NCI-H82 treated with DMSO at 0.1 percent for 48 hours (cell line): ENCODE results near the gene PELI1.

ENCODE experiments used
- DNase-seq: peaks from one replicate; lab custom pipeline; 2025; ENCODE audit not compliant: unreplicated experiment; lab: John Stamatoyannopoulos, UW

PELI1 gene

DNA sequence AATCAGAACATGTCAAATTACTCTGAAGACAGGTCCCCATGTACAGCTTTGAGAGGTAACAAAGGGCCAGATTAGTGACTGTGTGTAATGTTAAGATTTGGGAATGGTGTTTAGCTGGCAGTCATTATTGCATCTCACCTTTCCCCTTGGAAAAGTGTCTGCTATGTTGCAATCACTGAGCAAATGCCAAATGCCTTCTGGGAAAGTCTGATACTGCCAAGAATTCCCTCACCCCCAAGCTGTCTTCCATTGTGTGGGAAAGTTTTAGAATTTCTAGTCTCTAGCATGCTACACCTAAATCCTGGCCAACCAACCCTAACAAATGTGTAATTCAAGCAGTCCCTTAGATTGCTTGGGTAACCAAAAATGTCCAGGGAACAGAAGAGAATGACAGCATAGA is 13.6 kb upstream of the PELI1 start:
- no peak for DNase-seq

DNA sequence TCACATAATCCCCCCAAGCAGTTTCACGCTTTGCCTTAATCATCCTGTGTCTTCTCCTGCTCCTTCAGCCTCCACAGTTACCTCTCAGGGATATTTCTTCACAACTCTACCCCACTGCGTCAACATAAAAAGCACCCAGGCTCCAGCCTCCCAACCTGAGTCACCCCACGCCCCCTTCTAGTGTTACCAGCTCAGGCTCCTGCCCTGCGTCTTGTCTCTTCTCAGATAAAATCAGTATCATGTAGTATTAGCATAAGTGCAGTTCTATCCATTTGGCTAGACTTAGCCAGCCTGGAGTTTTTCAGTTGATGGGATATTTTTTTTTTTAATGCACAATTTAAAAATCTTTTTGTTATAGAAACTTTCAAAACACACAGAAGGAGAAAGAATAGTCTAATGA is 9.6 kb upstream of the PELI1 start:
- DNase-seq: no peak

DNA sequence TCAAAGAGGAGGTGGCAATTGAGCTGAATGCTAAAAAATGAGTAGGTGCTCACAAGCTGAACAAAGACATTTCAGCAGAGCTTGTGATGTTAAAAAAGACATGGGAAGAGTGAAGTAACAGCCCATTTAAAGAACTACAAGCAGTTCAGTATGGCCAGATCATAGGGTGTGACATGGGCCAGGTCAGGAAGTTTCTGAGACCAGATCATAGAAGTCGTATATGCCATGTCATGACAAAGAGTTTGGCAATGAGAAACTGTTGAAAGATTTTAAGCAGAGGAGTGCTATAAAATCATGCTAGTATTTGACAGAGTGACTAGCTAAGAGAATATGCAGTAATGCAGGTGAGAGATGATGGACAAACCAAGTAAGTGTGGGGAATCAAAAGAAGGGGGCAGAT is 7.3 kb upstream of the PELI1 start:
- DNase-seq: no peak

DNA sequence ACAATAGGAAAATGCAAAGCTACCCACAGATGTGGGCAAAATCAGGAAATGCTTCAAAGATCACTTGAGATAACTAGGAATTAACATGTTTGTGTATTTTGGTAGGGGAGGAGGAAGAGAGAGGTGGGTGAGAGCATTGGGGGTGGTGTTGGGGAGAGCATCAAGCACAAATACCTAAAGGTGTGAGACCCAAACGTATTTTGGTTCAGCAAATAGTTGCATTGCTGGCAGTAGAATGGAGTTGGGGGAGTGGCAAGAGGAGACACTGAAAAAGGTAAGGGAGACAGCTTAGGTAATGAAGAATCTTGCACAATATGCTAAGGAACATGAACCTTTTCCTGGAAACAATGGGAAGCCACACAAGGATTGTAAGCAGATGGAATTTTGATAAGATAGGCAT is 1.5 kb upstream of the PELI1 start:
- DNase-seq: no peak

DNA sequence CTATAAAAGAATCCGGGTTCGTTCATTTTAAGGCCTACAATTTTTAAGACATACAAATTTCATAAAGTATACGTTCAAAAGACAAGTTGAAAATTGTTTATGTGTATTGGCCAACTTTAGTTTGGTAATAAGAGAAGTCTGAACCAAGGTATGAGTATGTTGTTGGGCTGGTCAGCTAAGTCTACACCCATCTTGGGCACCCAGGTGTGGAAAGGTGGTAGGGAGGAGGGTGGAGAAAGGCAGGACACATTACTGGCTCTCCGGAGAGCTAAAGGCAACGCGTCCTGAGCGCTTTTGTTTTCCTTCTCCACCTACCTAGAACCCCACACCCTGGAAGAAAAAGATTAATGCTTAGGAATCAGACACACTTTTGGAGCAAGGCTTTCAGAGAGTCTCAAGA is 899 bp upstream of the PELI1 start:
- DNase-seq: no peak

DNA sequence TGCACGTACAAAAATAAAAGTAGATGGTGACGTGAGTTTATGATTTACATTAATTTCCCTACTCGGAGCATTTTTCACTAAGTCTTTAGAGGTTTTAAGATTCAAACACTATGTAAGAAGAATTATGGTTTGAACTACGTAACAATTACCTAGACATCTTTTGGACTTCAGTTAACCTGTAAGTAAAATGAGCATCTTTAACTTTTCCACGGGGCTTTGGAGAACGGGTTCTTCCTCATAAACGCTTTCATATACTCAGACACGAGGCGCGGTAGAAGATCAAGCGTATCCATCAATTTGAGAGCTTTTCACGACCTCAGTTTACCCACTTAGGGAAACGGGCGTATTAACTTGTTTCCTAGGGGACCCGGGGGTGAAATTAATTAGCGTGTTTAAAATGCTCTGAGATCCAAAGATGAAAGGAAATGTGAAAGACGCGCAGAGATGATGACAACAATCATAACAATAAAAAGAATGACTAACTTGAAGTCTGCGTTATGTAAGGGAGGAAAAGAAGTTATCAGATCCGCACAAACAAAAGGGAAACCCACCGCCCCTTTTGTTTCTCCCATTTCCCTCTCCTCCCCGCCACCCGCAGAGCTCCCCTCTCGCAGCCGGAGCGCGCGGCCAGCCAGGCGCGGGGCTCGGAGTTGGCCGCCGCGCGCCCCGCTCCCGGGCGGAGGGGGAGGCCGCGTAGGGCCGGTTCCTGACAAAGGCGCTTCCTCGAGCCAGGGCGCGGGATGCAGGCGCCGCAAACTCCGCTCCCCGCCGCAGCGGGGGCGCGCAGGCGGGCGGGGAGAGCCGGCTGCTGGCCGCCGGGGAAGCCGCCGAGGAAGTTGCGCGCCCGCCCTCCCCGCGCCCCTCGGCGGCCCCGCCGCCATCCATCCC is 807 bp downstream of the PELI1 start:
- no peak for DNase-seq

DNA sequence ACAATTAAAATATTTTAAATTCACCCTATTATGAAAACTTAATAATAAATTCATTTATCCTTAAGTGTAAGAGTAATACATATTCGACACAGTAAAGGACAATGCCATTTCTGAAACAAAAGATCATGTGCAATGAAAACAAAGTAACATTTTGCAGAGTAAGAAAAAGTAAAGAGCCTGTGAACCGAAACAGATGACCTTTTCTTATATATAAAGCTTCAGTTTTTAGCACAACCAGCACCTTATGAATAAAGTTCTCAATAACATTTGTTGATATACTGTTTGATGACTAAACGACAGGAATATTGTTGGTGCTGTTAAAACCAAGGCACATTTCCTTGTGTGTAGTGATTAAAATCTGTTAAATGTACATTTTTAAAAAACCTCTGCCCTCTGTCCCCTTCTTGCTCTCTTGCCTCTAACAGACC is 1.5 kb downstream of the PELI1 start:
- peak; percentile 40 for DNase-seq

DNA sequence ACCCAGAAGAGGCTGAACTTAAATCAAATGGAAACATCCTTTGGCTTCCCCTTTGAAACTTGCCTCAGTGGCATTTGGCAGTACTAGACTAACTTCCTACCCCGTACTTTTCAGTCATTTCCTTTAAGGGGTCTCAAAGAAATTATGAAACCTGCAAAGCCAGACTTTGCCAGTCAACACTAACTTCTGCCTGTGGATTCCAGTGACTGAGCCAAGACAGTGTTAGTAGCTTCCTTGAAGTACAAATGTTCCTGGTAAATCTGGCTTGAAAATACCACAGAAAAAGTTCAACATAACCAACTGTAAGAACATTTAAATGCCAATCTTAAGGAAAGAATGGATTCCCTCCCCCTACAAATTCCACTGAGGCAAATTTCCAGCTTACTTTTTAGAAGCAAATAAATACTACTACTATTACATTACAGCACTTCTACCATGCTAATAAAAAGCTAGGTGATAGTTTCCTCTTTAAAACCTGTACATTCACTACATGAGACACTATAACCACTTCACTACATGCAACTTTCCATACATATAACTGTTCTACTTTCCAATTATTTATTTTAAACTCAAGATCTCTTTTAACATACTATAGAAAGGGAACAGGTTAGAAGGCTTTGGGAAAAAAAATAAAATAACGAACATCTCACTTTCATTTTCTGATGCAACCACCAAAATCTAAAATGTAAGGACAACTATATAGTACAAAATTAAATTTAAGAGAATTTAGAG is 2.4 kb downstream of the PELI1 start:
- no peak for DNase-seq

DNA sequence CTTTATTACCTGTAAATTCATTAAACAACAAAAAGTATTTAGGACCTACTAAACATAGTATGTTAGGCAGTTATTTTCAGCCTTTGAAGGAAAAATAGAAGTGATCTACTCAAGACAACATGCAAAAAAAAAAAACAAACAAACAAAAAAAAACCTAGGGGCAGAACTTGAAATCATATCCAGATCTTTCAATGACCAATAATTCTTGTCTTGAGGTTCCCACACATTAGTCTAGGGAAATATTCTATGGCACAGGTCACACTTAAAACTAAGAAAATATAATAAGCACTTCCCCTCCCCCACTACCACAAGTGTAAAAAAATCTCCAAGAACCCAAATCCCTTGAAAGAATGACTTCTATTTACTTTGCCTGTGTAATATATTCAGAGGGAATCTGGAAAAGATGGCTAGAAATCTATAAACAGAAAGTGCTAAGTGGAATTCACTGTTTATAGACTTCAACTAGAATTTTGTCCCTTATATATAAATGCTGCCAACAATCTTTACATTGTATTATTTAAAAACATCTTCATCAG is 3.5 kb downstream of the PELI1 start:
- DNase-seq: no peak

DNA sequence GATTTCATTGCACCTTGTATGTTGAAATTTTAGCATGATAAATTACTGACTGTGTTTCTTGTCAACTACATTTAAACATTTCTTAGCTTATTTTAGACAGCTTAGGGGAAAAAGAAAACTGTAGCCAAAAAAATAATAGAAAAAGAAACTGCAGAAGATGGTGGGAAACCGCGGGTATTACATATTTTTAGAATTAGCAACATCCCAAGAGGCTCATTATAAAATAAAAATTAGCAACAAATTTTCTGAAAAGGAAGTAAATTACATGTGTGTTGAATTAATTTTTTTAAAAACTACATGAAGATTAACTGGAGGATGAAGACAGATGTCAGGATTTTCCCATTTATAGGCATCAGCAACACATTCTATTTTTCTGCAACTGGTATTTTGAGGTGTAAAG is 4.3 kb downstream of the PELI1 start:
- no peak for DNase-seq

DNA sequence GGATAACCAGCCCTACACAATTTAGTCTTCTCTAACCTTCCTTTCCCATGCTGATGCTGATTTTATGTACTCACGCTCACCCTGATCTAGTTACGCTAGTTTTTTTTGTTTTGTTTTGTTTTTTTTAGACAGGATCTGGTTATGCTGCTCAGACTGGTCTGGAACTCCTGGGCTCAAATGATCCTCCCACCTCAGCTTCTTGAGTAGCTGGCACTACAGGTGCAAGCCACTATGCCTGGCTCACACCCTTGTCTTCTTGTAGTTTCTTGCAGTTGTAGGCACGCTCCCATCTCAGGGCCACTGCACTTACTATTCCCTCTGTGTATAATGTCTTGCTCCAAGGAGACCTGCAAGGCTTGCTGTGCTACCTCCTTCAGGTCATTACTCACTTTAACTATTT is 6.2 kb downstream of the PELI1 start:
- no peak for DNase-seq

DNA sequence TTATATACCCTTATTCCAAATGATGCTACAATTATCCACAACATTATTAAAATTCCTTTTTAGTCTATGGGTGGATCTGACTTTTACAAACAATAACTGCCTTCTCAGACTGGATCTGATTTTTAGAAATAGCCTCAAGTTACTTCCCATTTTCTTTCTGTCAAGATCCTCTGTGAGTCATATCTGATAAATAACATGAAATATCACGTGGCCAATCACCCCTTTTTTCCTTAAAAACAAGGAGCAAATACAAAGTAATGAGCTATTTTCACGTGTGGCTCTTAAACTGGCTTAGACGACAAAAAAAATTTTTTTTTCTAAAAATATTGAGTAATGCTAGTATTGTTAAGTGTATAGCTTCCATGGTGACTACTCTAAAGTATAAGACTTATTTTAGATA is 6.7 kb downstream of the PELI1 start:
- DNase-seq: no peak

DNA sequence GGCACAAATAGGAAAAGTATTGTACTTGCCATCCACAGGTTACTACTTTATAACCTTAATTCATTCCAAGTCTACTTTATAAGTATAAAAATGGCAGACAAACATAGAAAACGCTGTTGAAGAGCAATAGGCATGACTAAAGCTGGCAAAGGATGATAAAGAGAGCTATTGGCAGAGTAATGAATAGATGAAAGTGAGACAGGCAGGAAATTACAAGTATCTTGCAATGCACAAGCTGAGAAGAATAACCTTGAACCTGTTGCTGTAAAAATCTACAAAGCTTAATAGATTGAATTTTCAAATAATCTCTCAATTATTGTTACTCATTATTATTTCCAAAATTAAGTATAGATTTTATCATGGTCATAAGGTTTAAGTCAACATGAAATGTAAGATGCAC is 8.8 kb downstream of the PELI1 start:
- DNase-seq: no peak

DNA sequence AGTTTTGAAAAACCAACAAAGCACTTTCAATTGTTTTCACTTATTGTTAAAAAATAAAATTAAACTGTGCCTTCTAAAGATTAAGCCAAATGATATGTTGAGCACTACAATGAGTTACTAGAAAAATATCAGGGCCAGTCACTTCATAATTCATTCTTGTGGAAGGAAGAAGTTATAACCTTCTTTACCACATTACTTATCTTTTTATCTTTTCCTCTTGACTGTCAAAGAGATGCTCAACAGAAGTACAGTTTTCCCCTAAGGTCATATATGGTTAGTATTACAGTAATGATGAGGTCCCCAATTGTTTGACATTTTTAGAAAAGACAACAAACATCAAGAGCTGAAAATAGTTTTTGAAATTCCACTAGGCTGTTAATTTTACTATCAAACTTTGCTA is 9.4 kb downstream of the PELI1 start:
- DNase-seq: no peak

DNA sequence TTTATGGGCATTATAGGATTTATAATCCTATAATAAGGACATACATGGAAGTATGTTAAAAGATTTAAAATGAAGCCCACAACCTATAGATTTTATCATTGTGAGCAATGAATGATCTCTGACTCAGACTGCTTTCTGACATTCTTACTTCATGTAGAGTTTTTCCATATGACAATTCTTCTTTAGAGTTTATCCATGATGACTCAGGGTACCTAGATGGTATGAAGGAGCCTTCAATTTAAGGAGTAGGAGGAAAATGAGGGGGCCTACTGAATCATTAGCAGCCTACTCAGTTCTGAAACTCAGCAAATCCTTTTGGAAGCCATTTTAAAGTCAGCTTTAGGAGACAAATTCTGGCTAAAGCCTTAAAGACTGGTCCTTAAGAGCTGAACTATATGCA is 10.4 kb downstream of the PELI1 start:
- DNase-seq: no peak

DNA sequence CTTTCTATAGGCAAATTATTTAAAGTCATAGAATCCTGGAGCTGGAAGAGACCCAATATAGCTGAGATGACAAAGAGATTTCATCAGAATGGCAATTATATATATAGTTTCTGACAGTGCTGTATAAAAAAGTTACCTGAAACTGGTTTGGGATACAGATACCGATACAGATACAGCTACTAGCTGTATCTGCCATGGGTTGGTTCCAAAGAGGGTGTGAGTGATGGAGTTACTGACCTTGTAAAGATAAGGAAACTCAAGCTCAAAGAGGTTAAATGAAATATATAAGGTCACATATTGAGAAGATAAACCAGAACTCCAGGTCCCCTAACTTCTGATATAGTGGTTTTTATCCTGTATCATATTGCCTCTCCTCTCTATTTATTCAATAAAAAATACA is 10.9 kb downstream of the PELI1 start:
- no peak for DNase-seq

DNA sequence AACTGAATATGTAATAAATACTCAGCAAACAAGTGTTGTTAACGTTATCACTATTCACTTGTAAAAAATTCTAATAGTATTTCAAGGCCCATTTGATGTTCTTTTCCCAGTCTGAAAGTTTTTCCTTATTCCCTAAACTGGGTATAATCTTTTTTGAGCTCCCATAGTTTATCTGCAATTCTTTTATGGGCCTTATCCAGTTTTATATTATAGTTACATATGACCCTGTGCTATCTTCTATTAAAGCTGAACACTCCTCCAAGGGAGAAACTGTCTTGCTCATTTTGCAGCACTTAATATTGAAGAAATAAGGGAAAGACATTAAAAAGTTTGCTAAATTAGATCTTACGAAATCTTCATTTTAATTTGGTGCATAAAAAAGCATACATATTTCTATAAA is 13.9 kb downstream of the PELI1 start:
- no peak for DNase-seq

DNA sequence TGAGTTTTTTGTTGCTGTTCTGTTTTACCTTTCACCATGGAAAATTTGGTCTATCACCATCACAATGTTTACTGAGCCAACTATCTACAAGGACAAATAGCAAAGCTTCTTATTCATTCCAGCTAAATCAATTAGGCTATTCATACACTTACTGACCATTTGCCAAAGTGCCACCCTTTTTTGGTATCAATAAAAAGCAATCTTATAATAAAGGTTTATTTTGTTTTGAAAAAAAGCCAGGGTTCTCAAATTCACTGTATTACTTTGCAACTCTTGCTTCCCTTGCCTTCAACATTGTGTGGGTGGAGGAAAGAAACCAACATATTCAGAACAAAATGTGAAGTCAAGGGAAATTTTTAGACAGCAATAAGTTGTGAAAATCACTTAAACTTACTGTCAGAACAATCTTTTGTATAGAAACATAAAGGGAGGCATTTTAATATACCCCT is 15.3 kb downstream of the PELI1 start:
- no peak for DNase-seq

DNA sequence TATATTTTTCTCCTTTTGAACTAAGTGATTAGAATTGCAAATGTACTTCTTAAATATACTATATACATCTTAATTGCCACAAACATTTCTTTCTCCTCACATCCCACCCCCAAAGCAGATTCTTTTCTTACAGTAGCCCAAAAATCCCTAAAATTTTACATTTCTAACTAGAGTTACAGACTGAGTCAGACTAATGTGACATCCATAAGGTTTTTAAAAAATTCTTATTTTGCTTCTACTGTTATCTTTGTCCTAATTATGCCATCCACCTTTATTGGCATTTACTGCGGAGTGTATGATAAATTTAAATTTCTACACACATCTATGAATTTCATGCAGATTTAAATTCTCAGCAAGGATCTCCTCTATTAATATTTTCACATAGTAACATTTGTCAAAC is 15.8 kb downstream of the PELI1 start:
- DNase-seq: no peak

DNA sequence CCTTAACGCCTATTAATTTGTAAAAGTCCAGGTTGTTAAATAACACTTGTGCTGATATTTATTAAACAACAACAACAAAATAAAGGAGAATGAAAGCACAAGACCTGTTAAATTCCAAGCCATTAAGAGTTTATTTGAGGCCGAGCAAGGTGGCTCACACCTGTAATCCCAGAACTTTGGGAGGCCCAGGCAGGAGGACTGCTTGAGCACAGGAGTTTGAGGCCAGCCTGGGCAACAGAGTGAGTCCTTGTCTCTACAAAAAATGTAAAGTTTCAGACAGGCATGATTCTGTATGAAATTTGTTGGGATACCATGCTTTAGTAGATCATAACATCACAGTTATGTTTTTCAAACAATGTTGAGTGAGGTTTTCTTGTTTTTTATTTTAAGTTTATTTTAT is 17.1 kb downstream of the PELI1 start:
- DNase-seq: no peak

DNA sequence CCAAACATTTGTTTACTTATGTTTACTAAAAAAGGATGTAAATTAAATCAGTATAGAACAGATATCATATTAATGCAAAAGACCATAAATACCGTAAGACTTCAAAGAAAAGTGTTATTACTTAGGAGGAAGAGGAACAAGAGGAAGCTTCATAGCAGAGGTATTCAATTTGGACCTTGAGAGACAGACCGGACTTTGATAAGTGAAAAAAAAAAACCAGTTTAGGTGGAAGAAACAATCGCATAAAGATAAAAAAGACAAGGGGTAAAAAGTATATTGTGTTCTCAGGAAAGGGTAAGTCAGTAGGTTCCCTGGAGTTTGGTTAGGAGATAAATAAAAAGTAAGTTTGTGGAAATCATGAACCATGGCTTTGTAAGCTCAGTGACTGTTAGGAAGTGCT is 17.6 kb downstream of the PELI1 start:
- no peak for DNase-seq

DNA sequence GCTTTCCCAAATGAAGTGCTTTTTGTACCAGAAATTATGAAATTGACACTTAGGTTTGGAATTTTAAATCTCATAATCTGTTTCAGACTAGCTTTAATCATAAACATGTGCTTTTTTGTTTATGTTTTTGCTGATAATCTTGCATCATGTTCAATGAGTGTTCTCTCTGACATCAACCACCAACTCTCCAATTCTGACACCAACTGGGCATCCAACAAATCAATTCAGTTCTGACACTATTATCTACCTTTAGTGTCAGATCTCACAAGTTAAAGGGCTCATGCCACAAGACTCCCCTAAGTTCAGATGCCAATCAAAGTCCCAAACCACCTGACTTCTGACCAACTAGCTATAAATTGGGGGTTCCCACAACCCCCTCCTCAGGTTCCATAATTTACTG is 19.6 kb downstream of the PELI1 start:
- no peak for DNase-seq
